Kidney (tissue), 14 donors: ENCODE results near the gene HDAC9. TPM values are rescaled to one million over a fixed set of nuclear protein-coding genes. Genes with fewer than 3 reads are reported as not detected.

ENCODE experiments used
- DNase-seq, 5 donors: peaks; one replicate each; pipeline ENCODE4 v3.0.0-alpha.2; 2013 to 2020
- FAIRE-seq: peaks from 2 replicates; lab custom pipeline; 2012; peaks lifted over from hg19 to GRCh38; lab: Jason Lieb, UNC
- H3K27ac ChIP-seq, 2 donors: one replicate each; pipeline ENCODE4 v1.7.0; 2013; ENCODE audit warnings: low read depth in 2 of 2, low read length in 2 of 2, inconsistent platforms in 1 of 2
- H3K27me3 ChIP-seq: one replicate; pipeline ENCODE4 v1.7.1; 2013; ENCODE audit warnings: low read length, inconsistent platforms; ENCODE audit not compliant: control insufficient read depth, insufficient read depth
- H3K36me3 ChIP-seq, 3 donors: one replicate each; pipeline versions ENCODE4 v1.7.0 to v1.7.1; 2013; ENCODE audit warnings: low read length in 3 of 3, control low read depth in 1 of 3, inconsistent platforms in 1 of 3; ENCODE audit not compliant: insufficient read depth in 3 of 3, control insufficient read depth in 2 of 3
- H3K4me1 ChIP-seq, 3 donors: one replicate each; pipeline versions ENCODE4 v1.7.0 to v1.7.1; 2013; ENCODE audit warnings: low read length in 3 of 3, inconsistent platforms in 1 of 3, low read depth in 1 of 3; ENCODE audit not compliant: control insufficient read depth in 2 of 3, insufficient read depth in 2 of 3
- H3K4me3 ChIP-seq, 3 donors: one replicate each; pipeline versions ENCODE4 v1.7.0 to v1.8.1; 2013; ENCODE audit warnings: low read length in 3 of 3, control low read depth in 1 of 3, inconsistent platforms in 1 of 3
- H3K9ac ChIP-seq, 3 donors: one replicate each; pipeline versions ENCODE4 v1.7.0 to v1.7.1; 2013; ENCODE audit warnings: low read length in 3 of 3, control low read depth in 1 of 3, inconsistent platforms in 1 of 3
- H3K9me3 ChIP-seq, 3 donors: one replicate each; pipeline versions ENCODE4 v1.7.0 to v1.7.1; 2013; ENCODE audit warnings: low read length in 3 of 3, control low read depth in 1 of 3, inconsistent platforms in 1 of 3; ENCODE audit not compliant: control insufficient read depth in 2 of 3, insufficient read depth in 1 of 3
- CTCF ChIP-seq: IDR thresholded peaks from 3 replicates; pipeline ENCODE4 v1.5.1; 2012; ENCODE audit warnings: mild to moderate bottlenecking, moderate library complexity, borderline replicate concordance; ENCODE audit not compliant: insufficient read depth; ENCODE audit errors: extremely low read depth
- intact Hi-C: fragments of 100-400 bp; cut with DNase I; formaldehyde crosslinking; loops from one replicate; pipeline ENCODE4 v1.11.1; 2022
- polyA plus RNA-seq: library from polyadenylated mRNA; stranded (reverse); fragments of 350-450 nt; fragmentation: Illumina TruSeq; extraction: RNeasy Lipid Tissue Mini Kit (QIAGEN cat#74804); gene quantifications from one replicate; pipeline ENCODE4 v1.2.3, GENCODE V29; 2014; ENCODE audit warnings: low read depth, low replicate concordance; ENCODE audit not compliant: insufficient read depth
- total RNA-seq: library from RNA; stranded (reverse); fragmentation: NEBNext Ultra II Directional; extraction: Animal tissue kit (Norgen Biotek cat#: 25700); gene quantifications from one replicate; pipeline ENCODE4 v1.2.1, GENCODE V29; 2021
- donor health status: control.
- donor health status: control.
- donor health status: control.
- donor health status: control.
- donor health status: control.
- donor health status: DM: yes; HTN: yes; CAD: no.
- donor health status: Normal renal cell carcinoma (clear cell type).

Gene HDAC9
- total and polyA plus RNA-seq, 2 donors from 2014 or later, result 2.1 to 22.1 TPM

DNA sequence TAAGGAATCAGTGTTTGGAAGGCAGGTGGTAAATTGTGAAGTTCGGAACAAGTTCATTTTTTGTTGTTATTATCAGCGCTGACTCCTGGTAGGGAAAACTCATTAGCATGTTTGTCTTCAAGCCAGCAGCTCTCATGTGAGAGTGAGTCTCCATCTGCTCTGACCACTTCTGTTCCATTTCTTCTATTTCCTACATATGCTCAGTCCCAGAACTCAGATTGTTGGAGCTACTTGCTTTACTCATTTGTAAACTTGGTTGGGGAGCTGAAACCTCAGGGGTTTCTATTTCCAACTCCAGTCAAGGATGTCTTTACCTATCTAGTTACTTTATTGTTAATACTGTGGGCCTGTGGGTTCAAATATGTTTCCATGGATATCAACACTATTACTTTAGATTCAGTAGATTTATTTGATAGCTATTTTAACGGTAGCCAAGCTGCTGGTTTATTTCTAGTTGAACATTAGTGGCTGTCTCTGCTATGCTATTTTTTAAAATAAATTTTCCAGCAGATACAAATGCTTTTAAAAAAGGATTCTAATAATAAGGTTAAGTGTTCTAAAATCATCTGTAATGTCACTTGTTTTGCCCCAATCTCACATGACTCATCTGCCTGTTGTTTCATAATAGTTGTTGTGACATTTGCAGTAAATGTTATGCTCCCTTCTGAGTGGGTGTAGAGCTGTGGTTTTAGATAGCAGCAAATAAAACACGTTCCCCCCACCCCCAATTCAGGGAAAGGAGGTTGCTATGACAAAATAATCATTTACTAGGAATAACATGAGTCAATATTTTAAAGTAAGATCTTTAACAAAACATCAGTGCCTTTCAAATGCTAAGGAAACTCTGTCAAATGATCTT, 143.3 kb downstream of the HDAC9 start:
- intact Hi-C loops, result no loop called here
- H3K9ac ChIP-seq, result no peak overlapping the region
- H3K27me3 ChIP-seq, result no peaks in the 10 kb centered on the region
- no peaks in the 10 kb centered on the region for H3K36me3 ChIP-seq
- H3K27ac ChIP-seq, result no peak overlapping the region
- TF ChIP-seq CTCF, result no peak
- H3K9me3 ChIP-seq, result no peaks in the 10 kb centered on the region
- FAIRE-seq, result no peak
- H3K4me3 ChIP-seq, result no peak overlapping the region
- H3K4me1 ChIP-seq, result no peaks in the 10 kb centered on the region
- no peak for DNase-seq

- no peak for DNase-seq
- no peak for TF ChIP-seq CTCF
- no peak for FAIRE-seq
- Histone ChIP-seq H3K4me1 (no peaks in the 10 kb centered on the region), H3K4me3 (no peak overlapping the region), H3K36me3 (no peaks in the 10 kb centered on the region), H3K27me3 (no peaks in the 10 kb centered on the region), H3K9me3 (no peaks in the 10 kb centered on the region), H3K9ac (no peak overlapping the region), H3K27ac (no peak overlapping the region)
- intact Hi-C loops, result no loop called here
Measured at GRCh38 chr7:18639711-18640110, 144.2 kb downstream of the HDAC9 start.

- no peak overlapping the region for H3K27ac ChIP-seq
- intact Hi-C loops, result no loop called here
- no peaks in the 10 kb centered on the region for H3K9me3 ChIP-seq
- no peak overlapping the region for H3K4me3 ChIP-seq
- DNase-seq, result no peak
- H3K9ac ChIP-seq, result no peak overlapping the region
- no peak for TF ChIP-seq CTCF
- H3K36me3 ChIP-seq, result peaks cover 0 to 5% (median 0%) of the 10 kb centered on the region in 3 donors
- no peaks in the 10 kb centered on the region for H3K4me1 ChIP-seq
- no peaks in the 10 kb centered on the region for H3K27me3 ChIP-seq
- FAIRE-seq, result no peak
Measured at GRCh38 chr7:18644981-18645380, 149.4 kb downstream of the HDAC9 start.
